H9 (cell line): ENCODE data around the gene TMEM174. TPM values are rescaled to one million over a fixed set of nuclear protein-coding genes. Genes with fewer than 3 reads are reported as not detected.

Experiments used
- DNase-seq: peaks from one replicate; pipeline ENCODE4 v3.0.0-alpha.2; 2017
- H2AFZ ChIP-seq: one replicate; pipeline ENCODE4 v1.6.1; 2013; ENCODE audit warnings: mild to moderate bottlenecking, low read length, control low read depth, moderate library complexity
- H2AK5ac ChIP-seq: 2 replicates; pipeline ENCODE4 v1.6.1; 2013; ENCODE audit warnings: low read length, control low read depth, mixed read lengths; ENCODE audit not compliant: insufficient read length
- H2BK120ac ChIP-seq: one replicate; pipeline ENCODE4 v1.6.1; 2013; ENCODE audit warnings: low read depth, mild to moderate bottlenecking, low read length, control low read depth, inconsistent platforms; ENCODE audit not compliant: poor library complexity, severe bottlenecking
- H2BK12ac ChIP-seq: 2 replicates; pipeline ENCODE4 v1.6.1; 2013; ENCODE audit warnings: low read length, control low read depth, mixed read lengths, low read depth; ENCODE audit not compliant: insufficient read length
- H2BK15ac ChIP-seq: 2 replicates; pipeline ENCODE4 v1.6.1; 2013; ENCODE audit warnings: low read depth, low read length, control low read depth
- H2BK20ac ChIP-seq: one replicate; pipeline ENCODE4 v1.6.1; 2013; ENCODE audit warnings: low read depth, mild to moderate bottlenecking, low read length, control low read depth, inconsistent platforms; ENCODE audit not compliant: poor library complexity, severe bottlenecking
- H2BK5ac ChIP-seq: 2 replicates; pipeline ENCODE4 v1.6.1; 2013; ENCODE audit warnings: low read length, control low read depth, mixed read lengths; ENCODE audit not compliant: insufficient read length
- H3K14ac ChIP-seq: 2 replicates; pipeline ENCODE4 v1.6.1; 2013; ENCODE audit warnings: low read length, control low read depth; ENCODE audit not compliant: insufficient read depth
- H3K18ac ChIP-seq: 2 replicates; pipeline ENCODE4 v1.6.1; 2013; ENCODE audit warnings: low read depth, mild to moderate bottlenecking, mixed read lengths, low read length, control low read depth; ENCODE audit not compliant: insufficient read length
- H3K23ac ChIP-seq: 2 replicates; pipeline ENCODE4 v1.6.1; 2013; ENCODE audit warnings: low read length, control low read depth, mixed read lengths, low read depth; ENCODE audit not compliant: insufficient read length
- H3K23me2 ChIP-seq: 2 replicates; pipeline ENCODE4 v1.6.1; 2013; ENCODE audit warnings: low read depth, mild to moderate bottlenecking, mixed read lengths, low read length, control low read depth; ENCODE audit not compliant: insufficient read length, poor library complexity, severe bottlenecking
- H3K27ac ChIP-seq: 2 replicates; pipeline ENCODE4 v1.5.1; 2013; ENCODE audit warnings: low read length, control low read depth, mixed read lengths, low read depth; ENCODE audit not compliant: insufficient read length
- H3K27me3 ChIP-seq: 2 replicates; pipeline ENCODE4 v1.6.1; 2013; ENCODE audit warnings: low read length, control low read depth, inconsistent platforms; ENCODE audit not compliant: insufficient read depth
- H3K4ac ChIP-seq: 2 replicates; pipeline ENCODE4 v1.6.1; 2013; ENCODE audit warnings: low read depth, mild to moderate bottlenecking, control low read depth, inconsistent platforms, low read length, moderate library complexity
- H3K4me1 ChIP-seq: 2 replicates; pipeline ENCODE4 v1.6.1; 2013; ENCODE audit warnings: low read length, control low read depth, inconsistent platforms; ENCODE audit not compliant: insufficient read depth
- H3K4me2 ChIP-seq: 2 replicates; pipeline ENCODE4 v1.6.1; 2013; ENCODE audit warnings: low read length, control low read depth, mixed read lengths; ENCODE audit not compliant: insufficient read length, insufficient read depth
- H3K56ac ChIP-seq: 2 replicates; pipeline ENCODE4 v1.6.1; 2013; ENCODE audit warnings: low read depth, mild to moderate bottlenecking, mixed read lengths, low read length, control low read depth; ENCODE audit not compliant: insufficient read length
- H3K79me1 ChIP-seq: 2 replicates; pipeline ENCODE4 v1.6.1; 2013; ENCODE audit warnings: low read depth, mild to moderate bottlenecking, moderate library complexity, low read length, control low read depth, inconsistent platforms; ENCODE audit not compliant: insufficient read depth, poor library complexity, severe bottlenecking
- H3K79me2 ChIP-seq: 2 replicates; pipeline ENCODE4 v1.6.1; 2013; ENCODE audit warnings: low read length, control low read depth, inconsistent platforms; ENCODE audit not compliant: insufficient read depth
- H3K9ac ChIP-seq: 2 replicates; pipeline ENCODE4 v1.6.1; 2013; ENCODE audit warnings: low read length, control low read depth, mixed read lengths; ENCODE audit not compliant: insufficient read length; ENCODE audit errors: extremely low read depth
- H3K9me3 ChIP-seq: one replicate; pipeline ENCODE4 v1.6.1; 2013; ENCODE audit warnings: low read depth, low read length, inconsistent platforms; ENCODE audit not compliant: control insufficient read depth
- H3T11ph ChIP-seq: one replicate; pipeline ENCODE4 v1.6.1; 2013; ENCODE audit warnings: mild to moderate bottlenecking, low read length, control low read depth, inconsistent platforms
- H4K20me1 ChIP-seq: one replicate; pipeline ENCODE4 v1.6.1; 2013; ENCODE audit not compliant: control insufficient read depth, insufficient read length, insufficient read depth
- H4K5ac ChIP-seq: 2 replicates; pipeline ENCODE4 v1.6.1; 2013; ENCODE audit warnings: low read depth, mild to moderate bottlenecking, mixed read lengths, low read length, control low read depth; ENCODE audit not compliant: insufficient read length
- H4K8ac ChIP-seq: replicated peaks from 2 replicates; pipeline ENCODE4 v1.6.1; 2013; ENCODE audit warnings: low read length, control low read depth, mixed read lengths, low read depth; ENCODE audit not compliant: insufficient read length
- H4K91ac ChIP-seq: 2 replicates; pipeline ENCODE4 v1.6.1; 2013; ENCODE audit warnings: low read depth, mild to moderate bottlenecking, moderate library complexity, mixed read lengths, low read length, control low read depth; ENCODE audit not compliant: insufficient read length
- H3K27ac Mint-ChIP-seq, 3 experiments: 2 replicates in 2 of 3; 3 replicates in 1 of 3; pipeline ENCODE4 v1.8.0; 2020 to 2021; ENCODE audit warnings: mixed read lengths in 3 of 3, mild to moderate bottlenecking in 1 of 3, moderate library complexity in 1 of 3
- H3K27me3 Mint-ChIP-seq: 2 replicates; pipeline ENCODE4 v1.8.0; 2021; ENCODE audit warnings: low read depth, mild to moderate bottlenecking, moderate library complexity, mixed read lengths
- H3K36me3 Mint-ChIP-seq, 3 experiments: 2 replicates in 2 of 3; 3 replicates in 1 of 3; pipeline ENCODE4 v1.8.0; 2020 to 2021; ENCODE audit warnings: low read depth in 3 of 3, mixed read lengths in 3 of 3; ENCODE audit not compliant: insufficient read depth in 1 of 3
- H3K4me1 Mint-ChIP-seq, 2 experiments: 2 replicates each; pipeline ENCODE4 v1.8.0; 2020; ENCODE audit warnings: mixed read lengths in 2 of 2
- H3K4me3 Mint-ChIP-seq, 2 experiments: 2 replicates in 1 of 2; 3 replicates in 1 of 2; pipeline ENCODE4 v1.8.0; 2020 to 2021; ENCODE audit warnings: mild to moderate bottlenecking in 2 of 2, mixed read lengths in 2 of 2, moderate library complexity in 1 of 2
- H3K9me3 Mint-ChIP-seq, 2 experiments: 2 replicates in 1 of 2; 3 replicates in 1 of 2; pipeline ENCODE4 v1.8.0; 2020; ENCODE audit warnings: mild to moderate bottlenecking in 2 of 2, mixed read lengths in 2 of 2, moderate library complexity in 1 of 2
- CTCF ChIP-seq: fragments of 200-600 bp; sonication (generic); conservative IDR thresholded peaks from 3 replicates; pipeline ENCODE4 v1.8.0; 2021; ENCODE audit warnings: antibody characterized with exemption, mild to moderate bottlenecking
- WGBS: extraction: QIAGEN DNeasy Blood & Tissue Kit; methylation state at CpG from one replicate; pipeline ENCODE4 v1.1.7; 2013; ENCODE audit warnings: missing lambda C conversion rate, low lambda C conversion rate, mixed read lengths; ENCODE audit not compliant: insufficient read length; ENCODE audit errors: extremely low coverage; 5-methylcytosine and 5-hydroxymethylcytosine counted together
- total RNA-seq: library from RNA; stranded (reverse); gene quantifications from 2 replicates; pipeline ENCODE4 v1.2.1, GENCODE V29; 2021

TMEM174 gene
- total RNA-seq, 1 experiment from 2014 or later = not detected

DNA sequence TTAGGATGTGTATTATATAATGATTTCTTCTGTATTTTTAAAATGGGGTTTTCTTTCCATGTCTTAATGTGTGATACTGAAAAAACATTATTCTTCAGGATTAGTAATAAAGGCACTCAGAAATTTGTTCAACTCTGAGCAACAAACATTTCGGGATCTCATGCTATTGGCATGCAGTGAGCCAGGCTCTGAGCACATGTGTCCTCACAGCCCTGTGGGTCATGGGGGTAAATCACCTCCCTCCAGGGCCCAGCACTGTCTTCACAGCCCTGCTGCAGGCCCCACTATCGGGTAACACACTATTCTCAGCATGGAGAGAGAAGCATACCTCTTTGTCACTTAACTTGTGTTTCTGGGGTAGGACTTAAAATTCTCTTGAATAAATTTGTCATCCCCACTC, 14.0 kb downstream of the TMEM174 start:
- DNase-seq = no peak
- Mint-ChIP-seq H3K4me3 (no peak overlapping the region), H3K4me1 (peaks cover 17 to 19% of the 10 kb centered on the region in 2 experiments), H3K36me3 (peaks cover 5 to 12% (median 6%) of the 10 kb centered on the region in 3 experiments), H3K9me3 (peaks cover 10 to 12% of the 10 kb centered on the region in 2 experiments), H3K27me3 (peaks cover 5% of the 10 kb centered on the region; the same call in 1 of the 2 replicates), H3K27ac (no peak overlapping the region)
- Histone ChIP-seq H4K91ac (no peak overlapping the region), H3K27me3 (no peaks in the 10 kb centered on the region), H3K79me1 (no peaks in the 10 kb centered on the region), H2BK120ac (no peak overlapping the region), H3K23me2 (no peaks in the 10 kb centered on the region), H2BK5ac (no peak overlapping the region), H4K5ac (no peak overlapping the region), H3K18ac (no peak overlapping the region), H3K9ac (no peak overlapping the region), H2BK12ac (no peak overlapping the region), H3K14ac (no peak overlapping the region), H3K56ac (no peak overlapping the region), H3K4me1 (no peaks in the 10 kb centered on the region; the same call in 1 of the 2 replicates), H2AK5ac (no peak overlapping the region), H3K79me2 (no peaks in the 10 kb centered on the region), H3K4ac (no peak overlapping the region), H3K4me2 (no peak overlapping the region), H3K9me3 (no peaks in the 10 kb centered on the region), H3K27ac (no peak overlapping the region), H2BK15ac (no peak overlapping the region), H2BK20ac (no peak overlapping the region), H3K23ac (no peak overlapping the region), H4K20me1 (no peaks in the 10 kb centered on the region), H4K8ac (no peak overlapping the region), H2AFZ (no peak overlapping the region), H3T11ph (no peak overlapping the region)
- TF ChIP-seq CTCF = no peak
- no CpG with 5 or more reads among the region's 2 CpGs for WGBS
